ENCODE results near the gene USP28. TPM values are rescaled to one million over a fixed set of nuclear protein-coding genes. Genes with fewer than 3 reads are reported as not detected.
A peak's percentile ranks its signal among the peaks of the same experiment; 100 is the strongest.
"Not testable (repeated sequence)": the region's sequence is repeated elsewhere in the genome, so short reads cannot be mapped to it uniquely, and the experiment has no call there.

Gene USP28
- polyA plus RNA-seq, 3 donors, result 38.2 to 48.2 (median 44.7) TPM

GRCh38 chr11:113774174-113774503, 101.2 kb downstream of the USP28 start:
- DNase-seq (ENCODE audit: low read depth in 3 of 3, low spot score in 2 of 3), result no peak

- DNase-seq (ENCODE audit: low read depth in 3 of 3, low spot score in 2 of 3), result peak; percentile 94 to 95 (median 95)
Measured at GRCh38 chr11:113773416-113774173, 101.8 kb downstream of the USP28 start, which contains the start of gene ZW10. Gene ZW10 (minus strand): TSS chr11:113773692. CDS start chr11:113773666, 26 bp downstream.

DNA sequence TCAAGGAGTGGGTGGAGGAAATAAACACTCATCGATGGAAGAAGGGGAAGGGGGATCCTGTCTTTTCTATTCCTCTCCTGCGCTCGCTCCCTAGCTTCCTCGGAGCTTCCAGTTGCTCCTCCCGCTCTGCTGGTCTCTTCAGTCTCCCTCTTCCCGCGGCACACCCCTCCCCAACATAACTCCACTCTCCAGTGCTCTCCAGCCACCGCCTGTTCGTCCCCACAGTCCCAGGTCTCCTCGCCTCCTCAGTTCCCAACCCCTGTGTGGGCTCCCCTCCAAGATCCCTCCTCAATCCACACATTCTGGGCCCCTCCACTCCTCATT, 102.3 kb downstream of the USP28 start:
- peak in 1 of 3 donors; percentile 44 for DNase-seq (ENCODE audit: low read depth in 3 of 3, low spot score in 2 of 3)

GRCh38 chr11:113771964-113772363, 103.4 kb downstream of the USP28 start:
- DNase-seq (ENCODE audit: low read depth in 3 of 3, low spot score in 2 of 3), result no peak

DNA sequence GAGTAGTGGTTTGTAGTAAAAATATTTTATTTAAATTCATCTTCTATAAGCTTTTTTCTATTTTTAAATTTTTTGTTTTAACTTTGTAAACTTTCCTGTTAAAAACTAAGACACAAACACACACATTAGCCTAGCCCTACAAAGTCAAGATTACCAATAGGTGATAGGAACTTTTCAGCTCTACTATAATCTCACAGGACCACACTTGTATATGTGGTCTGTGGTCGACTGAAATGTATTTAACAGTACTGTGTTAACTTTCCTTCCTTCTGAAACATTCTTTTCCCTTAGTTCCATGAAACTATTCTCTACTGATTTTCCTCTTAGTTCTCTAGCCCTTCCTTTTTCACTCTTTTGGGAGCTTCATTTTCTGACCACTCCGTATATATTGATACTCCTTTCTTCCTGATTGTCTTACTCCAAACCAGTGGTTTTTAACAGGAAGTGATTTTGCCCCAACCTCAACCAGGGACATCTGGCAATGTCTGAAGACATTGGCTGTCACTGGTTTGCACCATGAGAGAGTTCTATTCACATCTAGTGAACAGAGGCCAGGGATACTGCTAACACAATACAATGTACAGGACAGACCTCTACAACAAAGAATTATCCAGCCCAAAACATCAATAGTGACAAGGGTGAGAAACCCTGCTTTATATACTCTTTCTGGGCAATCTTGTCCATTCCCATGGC, 110.7 kb downstream of the USP28 start:
- no peak for DNase-seq (ENCODE audit: low read depth in 3 of 3, low spot score in 2 of 3)

GRCh38 chr11:113763040-113763439, 112.3 kb downstream of the USP28 start:
- not testable (repeated sequence) for DNase-seq (ENCODE audit: low read depth in 3 of 3, low spot score in 2 of 3)

- DNase-seq (ENCODE audit: low read depth in 3 of 3, low spot score in 2 of 3), result no peak
Measured at GRCh38 chr11:113760241-113760640, 115.1 kb downstream of the USP28 start.

- no peak for DNase-seq (ENCODE audit: low read depth in 3 of 3, low spot score in 2 of 3)
Measured at GRCh38 chr11:113752932-113753331, 122.4 kb downstream of the USP28 start.

Other genes starting within 250 kb of the USP28 start
- gene TMPRSS5, start 169.3 kb downstream of the USP28 start, polyA plus RNA-seq (ENCODE audit: insufficient read length in 3 of 3), result 1 to 10 TPM in 1 of 3 donors, under 1 TPM in 2; 0.43 to 1.0 (median 0.69) TPM
- gene ZW10, start 101.9 kb downstream of the USP28 start, polyA plus RNA-seq (ENCODE audit: insufficient read length in 3 of 3), result 10 to 100 TPM; 24.5 to 26.7 (median 25.3) TPM
- gene CLDN25, start 95.8 kb downstream of the USP28 start, polyA plus RNA-seq (ENCODE audit: insufficient read length in 3 of 3), result not detected
- gene HTR3B, start 29.2 kb upstream of the USP28 start, polyA plus RNA-seq (ENCODE audit: insufficient read length in 3 of 3), result under 1 TPM in 2 of 3 donors, not detected in 1; 0.08 to 0.12 TPM
- gene HTR3A, start 99.5 kb upstream of the USP28 start, polyA plus RNA-seq (ENCODE audit: insufficient read length in 3 of 3), result under 1 TPM in 1 of 3 donors, not detected in 2; 0.13 TPM
- gene ZBTB16, start 184.1 kb upstream of the USP28 start, polyA plus RNA-seq (ENCODE audit: insufficient read length in 3 of 3), result 1 to 10 TPM; 1.1 to 1.8 (median 1.4) TPM

Data from right renal cortex interstitium (tissue), 3 donors.